Activated effector memory CD4-positive, alpha-beta T cell treated with Interleukin-2 at 50 U/mL for 16 hours (primary cell): Measurements from ENCODE around the gene PITX1.

ENCODE experiments used
- DNase-seq: peaks from one replicate; pipeline ENCODE4 v3.0.0-alpha.2; 2020

The PITX1 gene

GRCh38 chr5:135027697-135028615 is 6.1 kb downstream of the PITX1 start:
- DNase-seq = no peak

- no peak for DNase-seq
Observed at GRCh38 chr5:135027266-135027696, 6.7 kb downstream of the PITX1 start.

GRCh38 chr5:135026645-135027265 is 7.3 kb downstream of the PITX1 start:
- DNase-seq = no peak

- DNase-seq = no peak
Observed at GRCh38 chr5:135025730-135026644, 8.0 kb downstream of the PITX1 start.

- no peak for DNase-seq
Observed at GRCh38 chr5:135024956-135025729, 8.9 kb downstream of the PITX1 start.

GRCh38 chr5:135020111-135020895 is 13.7 kb downstream of the PITX1 start:
- DNase-seq = no peak

GRCh38 chr5:135019314-135019713 is 14.7 kb downstream of the PITX1 start:
- DNase-seq = no peak

GRCh38 chr5:135018457-135018856 is 15.6 kb downstream of the PITX1 start:
- DNase-seq = no peak

- DNase-seq = no peak
Observed at GRCh38 chr5:135016861-135017290, 17.2 kb downstream of the PITX1 start.

- no peak for DNase-seq
Observed at GRCh38 chr5:135015942-135016341, 18.1 kb downstream of the PITX1 start.

- DNase-seq = no peak
Observed at GRCh38 chr5:135013947-135014570, 20.0 kb downstream of the PITX1 start.

GRCh38 chr5:135013445-135013844 is 20.6 kb downstream of the PITX1 start:
- no peak for DNase-seq

GRCh38 chr5:135012951-135013391 is 21.1 kb downstream of the PITX1 start:
- no peak for DNase-seq

- no peak for DNase-seq
Observed at GRCh38 chr5:135012033-135012588, 21.9 kb downstream of the PITX1 start.

GRCh38 chr5:135011355-135012032 is 22.5 kb downstream of the PITX1 start:
- no peak for DNase-seq

GRCh38 chr5:135010502-135011354 is 23.3 kb downstream of the PITX1 start:
- no peak for DNase-seq

- no peak for DNase-seq
Observed at GRCh38 chr5:135009736-135010501, 24.1 kb downstream of the PITX1 start.
